ENCODE results near the gene HDGFL2. TPM values are rescaled to one million over a fixed set of nuclear protein-coding genes. Genes with fewer than 3 reads are reported as not detected.
A peak's percentile ranks its signal among the peaks of the same experiment; 100 is the strongest.

Gene HDGFL2
- total RNA-seq, 1 donor from 2014 or later, result 79.8 TPM

DNA sequence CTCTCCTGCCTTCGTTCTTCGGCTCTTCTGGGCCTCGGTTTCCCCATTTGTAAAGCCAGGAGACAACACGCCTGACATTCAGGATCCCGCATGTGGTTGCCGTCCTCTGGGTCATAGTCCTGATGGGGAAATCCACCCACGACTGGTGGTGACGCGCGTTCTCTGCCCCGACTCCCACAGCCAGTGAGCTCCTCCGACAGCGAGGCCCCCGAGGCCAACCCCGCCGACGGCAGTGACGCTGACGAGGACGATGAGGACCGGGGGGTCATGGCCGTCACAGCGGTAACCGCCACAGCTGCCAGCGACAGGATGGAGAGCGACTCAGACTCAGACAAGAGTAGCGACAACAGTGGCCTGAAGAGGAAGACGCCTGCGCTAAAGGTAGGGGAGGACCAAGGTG, 16.4 kb downstream of the HDGFL2 start:
- FAIRE-seq (no peak), DNase-seq (ENCODE audit: low read depth) (no peak)
- Histone ChIP-seq H3K4me2 (ENCODE audit: low read length) (no peak overlapping the region), H2AFZ (ENCODE audit: low read depth, low read length) (no peak overlapping the region), H3K4me1 (ENCODE audit: insufficient read depth, low read length) (no peaks in the 10 kb centered on the region), H3K9me3 (ENCODE audit: insufficient read depth, low read depth, low read length) (no peaks in the 10 kb centered on the region), H4K20me1 (ENCODE audit: insufficient read depth, low read length) (peaks cover 16% of the 10 kb centered on the region), H3K9ac (ENCODE audit: low read length) (no peak overlapping the region), H3K27me3 (ENCODE audit: insufficient read depth, low read length) (no peaks in the 10 kb centered on the region), H3K79me2 (ENCODE audit: insufficient read depth, low read length) (peaks cover 13% of the 10 kb centered on the region), H3K36me3 (ENCODE audit: insufficient read depth, low read length) (peaks cover 11% of the 10 kb centered on the region), H3K27ac (ENCODE audit: low read depth, low read length) (no peak overlapping the region), H3K4me3 (ENCODE audit: insufficient read depth, low read depth, low read length) (no peak overlapping the region)
- Mint-ChIP-seq H3K36me3 (ENCODE audit: low read depth, unreplicated experiment) (peaks cover 12% of the 10 kb centered on the region), H3K27me3 (ENCODE audit: low read depth, unreplicated experiment) (no peaks in the 10 kb centered on the region), H3K9me3 (ENCODE audit: unreplicated experiment) (no peaks in the 10 kb centered on the region), H3K4me3 (ENCODE audit: unreplicated experiment) (no peak overlapping the region), H3K27ac (ENCODE audit: unreplicated experiment) (no peak overlapping the region), H3K4me1 (ENCODE audit: low read depth, unreplicated experiment) (no peaks in the 10 kb centered on the region)
- TF ChIP-seq, protein P1, sequence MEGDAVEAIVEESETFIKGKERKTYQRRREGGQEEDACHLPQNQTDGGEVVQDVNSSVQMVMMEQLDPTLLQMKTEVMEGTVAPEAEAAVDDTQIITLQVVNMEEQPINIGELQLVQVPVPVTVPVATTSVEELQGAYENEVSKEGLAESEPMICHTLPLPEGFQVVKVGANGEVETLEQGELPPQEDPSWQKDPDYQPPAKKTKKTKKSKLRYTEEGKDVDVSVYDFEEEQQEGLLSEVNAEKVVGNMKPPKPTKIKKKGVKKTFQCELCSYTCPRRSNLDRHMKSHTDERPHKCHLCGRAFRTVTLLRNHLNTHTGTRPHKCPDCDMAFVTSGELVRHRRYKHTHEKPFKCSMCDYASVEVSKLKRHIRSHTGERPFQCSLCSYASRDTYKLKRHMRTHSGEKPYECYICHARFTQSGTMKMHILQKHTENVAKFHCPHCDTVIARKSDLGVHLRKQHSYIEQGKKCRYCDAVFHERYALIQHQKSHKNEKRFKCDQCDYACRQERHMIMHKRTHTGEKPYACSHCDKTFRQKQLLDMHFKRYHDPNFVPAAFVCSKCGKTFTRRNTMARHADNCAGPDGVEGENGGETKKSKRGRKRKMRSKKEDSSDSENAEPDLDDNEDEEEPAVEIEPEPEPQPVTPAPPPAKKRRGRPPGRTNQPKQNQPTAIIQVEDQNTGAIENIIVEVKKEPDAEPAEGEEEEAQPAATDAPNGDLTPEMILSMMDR (IDR thresholded peaks at IDR 0.05; ENCODE audit: insufficient read depth, low read depth, low read length), result no peak
- no peak for TF ChIP-seq EZH2 (IDR thresholded peaks at IDR 0.05; ENCODE audit: insufficient read depth, low read length)

DNA sequence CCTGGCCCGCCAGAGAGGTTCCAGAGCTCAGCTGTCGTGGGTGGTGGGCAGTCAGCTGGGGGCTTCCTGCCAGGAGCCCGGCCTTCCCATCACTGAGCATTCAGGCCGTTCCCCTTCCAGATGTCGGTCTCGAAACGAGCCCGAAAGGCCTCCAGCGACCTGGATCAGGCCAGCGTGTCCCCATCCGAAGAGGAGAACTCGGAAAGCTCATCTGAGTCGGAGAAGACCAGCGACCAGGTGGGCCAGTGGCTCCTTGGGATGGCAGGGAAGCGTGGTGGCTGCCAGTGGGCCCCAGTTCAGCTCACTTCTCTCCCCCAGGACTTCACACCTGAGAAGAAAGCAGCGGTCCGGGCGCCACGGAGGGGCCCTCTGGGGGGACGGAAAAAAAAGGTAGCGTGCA, 19.3 kb downstream of the HDGFL2 start:
- Mint-ChIP-seq H3K9me3 (ENCODE audit: unreplicated experiment) (no peaks in the 10 kb centered on the region), H3K27ac (ENCODE audit: unreplicated experiment) (no peak overlapping the region), H3K36me3 (ENCODE audit: low read depth, unreplicated experiment) (peaks cover 11% of the 10 kb centered on the region), H3K4me1 (ENCODE audit: low read depth, unreplicated experiment) (no peaks in the 10 kb centered on the region), H3K4me3 (ENCODE audit: unreplicated experiment) (no peak overlapping the region), H3K27me3 (ENCODE audit: low read depth, unreplicated experiment) (no peaks in the 10 kb centered on the region)
- FAIRE-seq (no peak), DNase-seq (ENCODE audit: low read depth) (no peak)
- H3K4me2 ChIP-seq (ENCODE audit: low read length), result no peak overlapping the region
- no peak for TF ChIP-seq EZH2 (IDR thresholded peaks at IDR 0.05; ENCODE audit: insufficient read depth, low read length)
- TF ChIP-seq, protein P1 (IDR thresholded peaks at IDR 0.05; ENCODE audit: insufficient read depth, low read depth, low read length), result no peak
- H2AFZ ChIP-seq (ENCODE audit: low read depth, low read length), result no peak overlapping the region
- H3K27me3 ChIP-seq (ENCODE audit: insufficient read depth, low read length), result no peaks in the 10 kb centered on the region
- peaks cover 8% of the 10 kb centered on the region for H3K79me2 ChIP-seq (ENCODE audit: insufficient read depth, low read length)
- no peaks in the 10 kb centered on the region for H3K9me3 ChIP-seq (ENCODE audit: insufficient read depth, low read depth, low read length)
- H3K36me3 ChIP-seq (ENCODE audit: insufficient read depth, low read length), result peaks cover 13% of the 10 kb centered on the region
- no peak overlapping the region for H3K4me3 ChIP-seq (ENCODE audit: insufficient read depth, low read depth, low read length)
- no peaks in the 10 kb centered on the region for H3K4me1 ChIP-seq (ENCODE audit: insufficient read depth, low read length)
- no peak overlapping the region for H3K9ac ChIP-seq (ENCODE audit: low read length)
- no peak overlapping the region for H3K27ac ChIP-seq (ENCODE audit: low read depth, low read length)
- H4K20me1 ChIP-seq (ENCODE audit: insufficient read depth, low read length), result peaks cover 16% of the 10 kb centered on the region

GRCh38 chr19:4492337-4493103, 20.4 kb downstream of the HDGFL2 start:
- Histone ChIP-seq H4K20me1 (ENCODE audit: insufficient read depth, low read length) (peaks cover 16% of the 10 kb centered on the region), H3K4me3 (ENCODE audit: insufficient read depth, low read depth, low read length) (no peak overlapping the region), H3K36me3 (ENCODE audit: insufficient read depth, low read length) (peaks cover 13% of the 10 kb centered on the region), H3K27ac (ENCODE audit: low read depth, low read length) (no peak overlapping the region), H3K4me1 (ENCODE audit: insufficient read depth, low read length) (no peaks in the 10 kb centered on the region), H3K9me3 (ENCODE audit: insufficient read depth, low read depth, low read length) (no peaks in the 10 kb centered on the region), H2AFZ (ENCODE audit: low read depth, low read length) (no peak overlapping the region), H3K4me2 (ENCODE audit: low read length) (no peak overlapping the region), H3K79me2 (ENCODE audit: insufficient read depth, low read length) (peaks cover 8% of the 10 kb centered on the region), H3K27me3 (ENCODE audit: insufficient read depth, low read length) (no peaks in the 10 kb centered on the region), H3K9ac (ENCODE audit: low read length) (peak overlapping the region; percentile 20)
- DNase-seq (ENCODE audit: low read depth) (no peak), FAIRE-seq (peak; percentile 85)
- Mint-ChIP-seq H3K36me3 (ENCODE audit: low read depth, unreplicated experiment) (peaks cover 5% of the 10 kb centered on the region), H3K4me1 (ENCODE audit: low read depth, unreplicated experiment) (no peaks in the 10 kb centered on the region), H3K27ac (ENCODE audit: unreplicated experiment) (no peak overlapping the region), H3K27me3 (ENCODE audit: low read depth, unreplicated experiment) (no peaks in the 10 kb centered on the region), H3K4me3 (ENCODE audit: unreplicated experiment) (no peak overlapping the region), H3K9me3 (ENCODE audit: unreplicated experiment) (no peaks in the 10 kb centered on the region)
- TF ChIP-seq, protein P1 (IDR thresholded peaks at IDR 0.05; ENCODE audit: insufficient read depth, low read depth, low read length), result no peak
- TF ChIP-seq EZH2 (IDR thresholded peaks at IDR 0.05; ENCODE audit: insufficient read depth, low read length), result no peak
